NCI-H524 (cell line): ENCODE measurements around the gene TNFRSF11A.

ENCODE experiments used
- DNase-seq, 2 experiments: peaks; one replicate each; lab custom pipeline; 2025; lab: John Stamatoyannopoulos, UW

The TNFRSF11A gene

GRCh38 chr18:62384610-62385097, 59.5 kb downstream of the TNFRSF11A start:
- peak in 1 of 2 experiments; percentile 16 for DNase-seq

GRCh38 chr18:62386091-62386490, 61.0 kb downstream of the TNFRSF11A start:
- DNase-seq = no peak

- no peak for DNase-seq
These were observed 61.5 kb downstream of the TNFRSF11A start for GRCh38 chr18:62386601-62387000.

GRCh38 chr18:62387257-62387656, 62.1 kb downstream of the TNFRSF11A start:
- DNase-seq = no peak

GRCh38 chr18:62388855-62389760, 64.0 kb downstream of the TNFRSF11A start:
- no peak for DNase-seq

- no peak for DNase-seq
These were observed 64.8 kb downstream of the TNFRSF11A start for GRCh38 chr18:62389761-62390481.

- no peak for DNase-seq
These were observed 69.1 kb downstream of the TNFRSF11A start for GRCh38 chr18:62394006-62394763.

GRCh38 chr18:62396381-62396780, 71.3 kb downstream of the TNFRSF11A start:
- no peak for DNase-seq

- no peak for DNase-seq
These were observed 71.9 kb downstream of the TNFRSF11A start for GRCh38 chr18:62396967-62397366.

GRCh38 chr18:62398291-62398690, 73.2 kb downstream of the TNFRSF11A start:
- no peak for DNase-seq

- DNase-seq = no peak
These were observed 74.2 kb downstream of the TNFRSF11A start for GRCh38 chr18:62399276-62399675.

- peak in 1 of 2 experiments; percentile 38 for DNase-seq
These were observed 74.7 kb downstream of the TNFRSF11A start for GRCh38 chr18:62399781-62400308.

- no peak for DNase-seq
These were observed 75.8 kb downstream of the TNFRSF11A start for GRCh38 chr18:62400916-62401315.

- DNase-seq = no peak
These were observed 77.3 kb downstream of the TNFRSF11A start for GRCh38 chr18:62402342-62402948.

- no peak for DNase-seq
These were observed 78.0 kb downstream of the TNFRSF11A start for GRCh38 chr18:62403120-62403519.

- no peak for DNase-seq
These were observed 79.8 kb downstream of the TNFRSF11A start for GRCh38 chr18:62404881-62405280.

- no peak for DNase-seq
These were observed 82.5 kb downstream of the TNFRSF11A start for GRCh38 chr18:62407660-62408059.

GRCh38 chr18:62409821-62410220, 84.7 kb downstream of the TNFRSF11A start:
- no peak for DNase-seq

- DNase-seq = no peak
These were observed 87.3 kb downstream of the TNFRSF11A start for GRCh38 chr18:62412231-62412979.

GRCh38 chr18:62413206-62413605, 88.1 kb downstream of the TNFRSF11A start:
- peak; percentile 62 to 92 for DNase-seq

- DNase-seq = no peak
These were observed 93.1 kb downstream of the TNFRSF11A start for GRCh38 chr18:62418258-62418657.
